GM19463 (cell line): ENCODE data around the gene TANGO2.
"Not testable (repeated sequence)": the region's sequence is repeated elsewhere in the genome, so short reads cannot be mapped to it uniquely, and the experiment has no call there.

ENCODE experiments used
- ATAC-seq: cut with Tn5 transposase; IDR thresholded peaks from one replicate; pipeline ENCODE4 v1.9.1; 2021; ENCODE audit warnings: mild to moderate bottlenecking, moderate library complexity; ENCODE audit not compliant: unreplicated experiment

The TANGO2 gene

DNA sequence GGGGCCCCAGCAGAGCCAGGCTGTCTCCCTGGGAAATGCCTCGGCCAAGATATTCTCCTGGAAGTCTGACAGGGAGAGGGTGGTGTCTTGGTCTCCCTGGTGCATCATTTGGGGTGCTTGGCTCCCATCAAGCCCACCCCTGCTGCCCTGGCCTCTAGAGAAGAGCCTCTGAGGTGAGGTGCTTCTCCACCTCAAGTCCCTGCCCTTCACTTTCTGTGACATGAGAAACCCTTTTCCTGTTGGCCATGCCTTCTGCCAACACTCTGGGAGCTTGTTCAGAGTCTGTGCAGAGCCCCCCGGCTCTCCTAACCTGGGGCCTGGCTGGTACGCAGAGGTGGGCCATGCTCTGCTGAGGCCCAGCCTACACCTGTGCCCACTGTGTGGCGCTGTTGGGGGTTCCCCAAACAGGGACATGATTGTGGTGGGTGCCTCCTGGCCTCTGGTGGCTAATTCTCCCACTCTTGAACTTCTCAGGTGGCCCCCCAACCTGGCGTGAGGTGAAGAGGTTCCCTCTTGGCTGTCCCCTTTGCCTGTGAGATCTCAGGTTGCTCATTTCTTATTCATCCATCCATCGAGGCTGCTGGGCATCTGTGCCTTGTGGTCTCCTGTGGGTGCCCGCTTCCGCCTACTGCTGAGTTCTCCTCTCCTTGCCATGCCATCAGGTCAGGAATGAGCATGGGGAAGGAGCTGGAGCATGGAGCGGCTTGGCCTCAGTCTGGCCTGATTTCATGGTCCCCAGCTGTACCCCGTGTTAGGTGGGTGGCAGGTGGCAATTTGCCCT lies 40.0 kb downstream of the TANGO2 start:
- ATAC-seq, result no peak

GRCh38 chr22:20061481-20061861 lies 40.6 kb downstream of the TANGO2 start:
- ATAC-seq, result no peak

DNA sequence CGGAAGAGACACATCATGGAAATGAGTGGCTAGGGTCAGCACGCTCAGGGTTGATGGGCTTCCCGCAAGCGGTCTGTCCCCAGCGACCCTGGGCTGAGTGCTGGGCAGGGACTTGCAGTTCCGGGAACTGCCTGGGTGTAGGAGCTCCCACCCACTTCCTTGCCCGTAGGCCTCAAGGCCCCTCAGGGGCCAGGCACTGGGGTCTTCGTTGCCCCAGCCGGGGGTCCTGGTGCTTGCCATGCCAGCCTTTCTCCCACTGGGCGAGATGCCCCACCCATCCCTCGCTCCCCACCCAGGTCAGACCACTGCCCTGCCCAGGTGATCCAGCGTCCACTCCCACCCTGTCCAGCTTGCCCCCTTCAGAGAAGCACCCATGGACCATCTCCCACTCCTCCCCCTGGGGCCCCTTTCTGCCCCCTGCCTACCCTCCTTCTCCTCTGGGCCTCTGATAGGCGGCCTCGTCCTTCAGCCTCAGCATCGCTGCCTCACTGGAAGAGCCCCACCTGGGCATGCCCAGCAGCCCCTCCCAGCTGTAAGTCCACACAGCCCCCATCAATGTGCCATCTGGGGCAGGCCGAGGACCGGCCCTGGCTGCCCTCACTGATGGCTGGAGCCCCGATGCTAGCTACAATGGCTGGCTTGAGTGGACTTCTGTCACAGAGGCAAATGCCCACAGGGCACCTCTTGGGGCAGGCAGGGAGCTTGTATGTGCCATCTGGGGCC lies 41.3 kb downstream of the TANGO2 start:
- no peak for ATAC-seq

DNA sequence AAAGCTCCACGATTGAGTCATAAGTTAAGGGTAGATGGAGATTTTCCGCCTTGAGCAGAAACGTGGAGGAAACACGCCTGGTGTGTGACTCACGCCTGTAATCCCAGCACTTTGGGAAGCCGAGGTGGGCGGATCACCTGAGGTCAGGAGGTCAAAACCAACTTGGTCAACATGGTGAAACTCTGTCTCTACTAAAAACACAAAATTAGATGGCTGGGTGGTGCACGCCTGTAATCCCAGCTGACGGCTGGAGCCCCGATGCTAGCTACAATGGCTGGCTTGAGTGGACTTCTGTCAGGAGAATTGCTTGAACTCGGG lies 41.8 kb downstream of the TANGO2 start:
- no peak for ATAC-seq

GRCh38 chr22:20063271-20064139 lies 42.6 kb downstream of the TANGO2 start:
- ATAC-seq, result no peak

DNA sequence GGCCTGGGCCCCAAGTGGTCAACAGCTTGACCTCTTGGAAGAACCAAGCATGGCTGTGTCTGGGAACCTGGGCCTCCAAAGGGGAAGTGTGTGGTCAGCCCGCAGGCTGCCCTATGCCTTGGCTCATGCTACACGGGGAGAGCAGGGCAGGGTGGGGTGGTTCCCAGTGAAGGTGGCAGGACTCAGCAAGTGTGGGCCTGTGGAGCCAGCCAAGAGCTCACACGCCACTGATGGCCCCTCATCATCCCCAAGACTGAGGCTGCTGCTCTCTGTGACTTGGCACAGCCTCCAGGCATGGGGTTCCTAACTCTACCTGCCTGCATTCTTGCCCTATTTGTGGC lies 43.2 kb downstream of the TANGO2 start:
- ATAC-seq, result no peak

- no peak for ATAC-seq
Observed at GRCh38 chr22:20064545-20065262, 43.8 kb downstream of the TANGO2 start.

GRCh38 chr22:20065896-20066616 lies 45.1 kb downstream of the TANGO2 start:
- no peak for ATAC-seq

- ATAC-seq, result no peak
Observed at GRCh38 chr22:20066617-20067383, 45.9 kb downstream of the TANGO2 start.

GRCh38 chr22:20067384-20067682 lies 46.4 kb downstream of the TANGO2 start:
- ATAC-seq, result not testable (repeated sequence)

DNA sequence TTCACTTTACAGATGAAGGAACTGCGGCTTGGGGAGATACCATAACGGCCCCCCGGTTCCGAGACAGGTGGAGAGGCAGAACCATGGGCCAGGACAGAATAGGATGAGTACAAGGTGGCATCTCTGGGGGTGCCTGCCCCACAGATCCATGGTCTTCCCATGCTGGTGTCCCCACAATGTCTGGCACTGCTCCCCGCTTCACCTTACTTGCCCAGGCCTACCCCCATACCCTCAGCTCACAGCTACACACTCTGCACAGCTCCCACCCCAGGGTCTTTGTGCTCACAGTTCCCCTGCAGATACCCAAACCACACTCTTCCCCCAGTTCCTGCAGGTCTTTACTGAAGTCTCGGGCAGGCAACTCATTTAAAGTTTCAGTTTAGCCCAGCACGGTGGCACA lies 47.7 kb downstream of the TANGO2 start:
- no peak for ATAC-seq

- no peak for ATAC-seq
Observed at GRCh38 chr22:20069331-20070042, 48.6 kb downstream of the TANGO2 start.

DNA sequence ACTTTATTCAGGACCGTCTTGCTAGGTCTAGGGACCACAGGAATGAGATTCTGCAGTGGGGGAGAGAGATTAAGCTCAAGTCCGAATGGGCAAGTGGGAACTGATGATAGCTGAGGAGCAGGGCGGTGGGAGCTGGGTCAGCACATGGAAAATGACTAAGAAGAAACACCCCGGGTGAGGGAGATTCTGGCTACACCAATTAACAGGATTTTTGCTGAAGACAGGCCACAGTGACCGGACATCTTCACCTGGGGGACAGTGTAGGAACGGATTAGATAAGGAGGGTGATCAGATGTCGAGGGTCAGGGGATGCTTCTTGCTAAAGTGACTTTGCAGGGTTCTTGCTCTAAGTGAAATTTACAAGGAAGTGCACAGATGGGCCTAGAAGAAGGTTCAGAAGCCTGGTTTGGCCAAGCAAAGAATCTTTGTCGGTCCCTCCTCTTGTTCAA lies 50.6 kb downstream of the TANGO2 start:
- no peak for ATAC-seq

- ATAC-seq, result no peak
Observed at GRCh38 chr22:20076627-20077172, 55.8 kb downstream of the TANGO2 start.

DNA sequence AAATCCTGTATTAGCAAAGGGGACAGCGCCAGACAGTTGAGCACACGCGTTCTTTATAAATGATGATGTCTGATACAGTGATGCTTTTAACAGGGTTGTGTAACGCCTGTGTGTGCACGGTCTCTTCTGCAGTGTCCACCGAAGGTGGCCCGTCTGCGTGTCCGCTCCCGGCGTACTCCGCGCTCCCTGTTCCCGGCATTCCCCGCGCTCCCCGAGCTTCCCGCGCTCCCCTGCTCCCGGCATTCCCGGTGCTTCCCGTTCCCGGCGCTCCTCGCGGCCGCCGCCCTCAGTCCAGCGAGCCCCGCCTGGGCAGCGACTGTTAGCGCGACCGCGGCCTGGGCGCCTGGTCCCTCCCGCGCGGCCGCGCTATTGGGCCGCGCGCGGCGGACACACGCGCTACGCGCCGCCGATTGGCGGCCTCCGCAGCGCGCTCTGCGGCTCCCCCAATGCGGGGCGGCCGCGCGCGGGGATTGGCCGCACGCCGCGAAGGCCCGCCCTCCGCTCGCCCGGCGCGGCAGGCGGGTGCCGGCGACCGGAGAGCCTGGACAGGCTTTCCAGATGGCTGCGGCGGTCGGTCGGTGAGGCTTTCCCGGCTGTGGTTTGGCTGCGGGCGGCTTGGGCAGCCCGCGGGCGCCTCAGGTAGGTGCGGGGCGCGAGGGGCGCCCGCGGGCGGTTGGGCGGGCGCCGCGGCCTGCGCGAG lies 59.0 kb downstream of the TANGO2 start, which contains the start of gene DGCR8:
DGCR8 (plus strand) TSS at position 497 of the 700 bp plus-strand sequence. CDS start 5,723 bp downstream, outside the sequence.
- ATAC-seq, result peak; percentile 89

DNA sequence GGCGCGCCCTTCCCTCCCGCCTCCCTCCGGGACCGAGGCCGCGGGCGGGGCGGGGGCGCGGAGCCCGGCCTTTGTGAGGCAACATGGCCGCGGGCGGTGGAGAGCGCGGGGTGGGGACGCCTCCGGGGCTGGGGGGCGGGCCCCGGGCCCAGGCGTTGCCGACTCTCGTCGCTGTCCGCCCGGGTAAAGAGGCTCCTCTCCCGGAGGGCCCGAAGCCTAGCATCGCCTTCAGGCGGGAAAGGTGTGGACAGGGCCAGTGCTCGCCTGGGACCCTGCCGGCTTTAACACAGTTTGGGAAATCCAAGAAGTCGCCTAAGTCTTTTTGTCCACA lies 59.5 kb downstream of the TANGO2 start:
- peak; percentile 61 for ATAC-seq

- no peak for ATAC-seq
Observed at GRCh38 chr22:20080776-20081654, 60.1 kb downstream of the TANGO2 start.
